IPS-20b (cell line): ENCODE data around the gene LTBP2.

Source experiments
- H3K27ac ChIP-seq: one replicate; pipeline ENCODE4 v1.5.1; 2013; ENCODE audit warnings: low read length
- H3K27me3 ChIP-seq: 2 replicates; pipeline ENCODE4 v1.6.1; 2013; ENCODE audit warnings: mild to moderate bottlenecking, low read length, inconsistent platforms; ENCODE audit not compliant: insufficient read depth
- H3K36me3 ChIP-seq: 2 replicates; pipeline ENCODE4 v1.6.1; 2013; ENCODE audit warnings: low read depth, mild to moderate bottlenecking, inconsistent platforms, low read length, moderate library complexity; ENCODE audit not compliant: insufficient read depth
- H3K4me1 ChIP-seq: 2 replicates; pipeline ENCODE4 v1.6.1; 2013; ENCODE audit warnings: mild to moderate bottlenecking, control low read depth, inconsistent platforms, low read length, moderate library complexity; ENCODE audit not compliant: insufficient read depth
- H3K4me3 ChIP-seq: 2 replicates; pipeline ENCODE4 v1.5.1; 2013; ENCODE audit warnings: mild to moderate bottlenecking, low read length, inconsistent platforms
- H3K9ac ChIP-seq: 2 replicates; pipeline ENCODE4 v1.6.1; 2013; ENCODE audit warnings: low read depth, mild to moderate bottlenecking, inconsistent platforms, low read length, moderate library complexity
- H3K9me3 ChIP-seq: 2 replicates; pipeline ENCODE4 v1.6.1; 2013; ENCODE audit warnings: mild to moderate bottlenecking, low read depth, low read length, inconsistent platforms; ENCODE audit not compliant: insufficient read depth

The LTBP2 gene

GRCh38 chr14:74504874-74505720 is 106.9 kb downstream of the LTBP2 start:
- Histone ChIP-seq H3K27me3 (no peaks in the 10 kb centered on the region), H3K36me3 (no peaks in the 10 kb centered on the region), H3K9ac (no peak overlapping the region), H3K4me1 (peaks cover 11% of the 10 kb centered on the region; the same call in 1 of the 2 replicates), H3K4me3 (no peak overlapping the region), H3K9me3 (no peaks in the 10 kb centered on the region), H3K27ac (no peak overlapping the region)

GRCh38 chr14:74504412-74504811 is 107.6 kb downstream of the LTBP2 start:
- no peak overlapping the region for H3K27ac ChIP-seq
- no peaks in the 10 kb centered on the region for H3K27me3 ChIP-seq
- no peak overlapping the region for H3K9ac ChIP-seq
- no peaks in the 10 kb centered on the region for H3K36me3 ChIP-seq
- H3K9me3 ChIP-seq: no peaks in the 10 kb centered on the region
- H3K4me1 ChIP-seq: peaks cover 11% of the 10 kb centered on the region; the same call in 1 of the 2 replicates
- H3K4me3 ChIP-seq: no peak overlapping the region

- no peak overlapping the region for H3K27ac ChIP-seq
- H3K27me3 ChIP-seq: no peaks in the 10 kb centered on the region
- no peaks in the 10 kb centered on the region for H3K36me3 ChIP-seq
- no peak overlapping the region for H3K4me3 ChIP-seq
- no peaks in the 10 kb centered on the region for H3K9me3 ChIP-seq
- peaks cover 11% of the 10 kb centered on the region; the same call in 1 of the 2 replicates for H3K4me1 ChIP-seq
- no peak overlapping the region for H3K9ac ChIP-seq
Measured at GRCh38 chr14:74503938-74504335, 108.1 kb downstream of the LTBP2 start.

- Histone ChIP-seq H3K4me1 (peaks cover 11% of the 10 kb centered on the region; the same call in 1 of the 2 replicates), H3K9me3 (no peaks in the 10 kb centered on the region), H3K4me3 (no peak overlapping the region), H3K27ac (no peak overlapping the region), H3K27me3 (no peaks in the 10 kb centered on the region), H3K9ac (no peak overlapping the region), H3K36me3 (no peaks in the 10 kb centered on the region)
Measured at GRCh38 chr14:74503291-74503937, 108.6 kb downstream of the LTBP2 start.

- Histone ChIP-seq H3K27ac (no peak overlapping the region), H3K9ac (no peak overlapping the region), H3K4me1 (peaks cover 11% of the 10 kb centered on the region; the same call in 1 of the 2 replicates), H3K4me3 (no peak overlapping the region), H3K36me3 (no peaks in the 10 kb centered on the region), H3K9me3 (no peaks in the 10 kb centered on the region), H3K27me3 (no peaks in the 10 kb centered on the region)
Measured at GRCh38 chr14:74502236-74503019, 109.6 kb downstream of the LTBP2 start.

- Histone ChIP-seq H3K9me3 (no peaks in the 10 kb centered on the region), H3K27ac (no peak overlapping the region), H3K36me3 (0 out of 2 replicates have a peak, but pooled peaks cover under 1% of the 10 kb centered on the region), H3K4me3 (no peak overlapping the region), H3K27me3 (no peaks in the 10 kb centered on the region), H3K9ac (peak overlapping the region; percentile 65; the same call in 1 of the 2 replicates), H3K4me1 (peaks cover 11% of the 10 kb centered on the region; the same call in 1 of the 2 replicates)
Measured at GRCh38 chr14:74501691-74502090, 110.3 kb downstream of the LTBP2 start.

GRCh38 chr14:74501135-74501614 is 110.9 kb downstream of the LTBP2 start:
- H3K9ac ChIP-seq: peak overlapping the region; percentile 65; the same call in 1 of the 2 replicates

GRCh38 chr14:74500417-74501134 is 111.5 kb downstream of the LTBP2 start:
- Histone ChIP-seq H3K4me3 (peak overlapping the region; percentile 36; the same call in 1 of the 2 replicates), H3K27me3 (no peaks in the 10 kb centered on the region), H3K36me3 (peaks cover 10% of the 10 kb centered on the region; the same call in 1 of the 2 replicates), H3K4me1 (peaks cover 11% of the 10 kb centered on the region; the same call in 1 of the 2 replicates), H3K27ac (peak overlapping the region; percentile 65), H3K9me3 (no peaks in the 10 kb centered on the region), H3K9ac (peak overlapping the region; percentile 65; the same call in 1 of the 2 replicates)

More at GRCh38 chr14:74501135-74501614, 110.9 kb downstream of the LTBP2 start:
- no peaks in the 10 kb centered on the region for H3K9me3 ChIP-seq
- peaks cover 11% of the 10 kb centered on the region; the same call in 1 of the 2 replicates for H3K4me1 ChIP-seq
- peak overlapping the region; percentile 65 for H3K27ac ChIP-seq
- H3K4me3 ChIP-seq: peak overlapping the region; percentile 36; the same call in 1 of the 2 replicates
- H3K27me3 ChIP-seq: no peaks in the 10 kb centered on the region
- H3K36me3 ChIP-seq: peaks cover 5% of the 10 kb centered on the region; the same call in 1 of the 2 replicates

GRCh38 chr14:74495356-74495755 is 116.7 kb downstream of the LTBP2 start:
- Histone ChIP-seq H3K4me3 (no peak overlapping the region), H3K4me1 (peaks cover 5% of the 10 kb centered on the region; the same call in 1 of the 2 replicates), H3K27me3 (peaks cover 4% of the 10 kb centered on the region; the same call in 1 of the 2 replicates), H3K9me3 (no peaks in the 10 kb centered on the region), H3K27ac (no peak overlapping the region), H3K36me3 (peaks cover 20% of the 10 kb centered on the region), H3K9ac (no peak overlapping the region; the same call in 1 of the 2 replicates)

GRCh38 chr14:74493343-74494261 is 118.4 kb downstream of the LTBP2 start, which contains the start of gene ISCA2:
Gene ISCA2, plus strand, starts transcription at chr14:74493765. Its CDS starts 10 bp downstream, at chr14:74493775.
- peaks cover 4% of the 10 kb centered on the region; the same call in 1 of the 2 replicates for H3K27me3 ChIP-seq
- H3K4me1 ChIP-seq: peaks cover 5% of the 10 kb centered on the region; the same call in 1 of the 2 replicates

More at GRCh38 chr14:74493343-74494261, 118.4 kb downstream of the LTBP2 start, which contains the start of gene ISCA2:
- Histone ChIP-seq H3K36me3 (peaks cover 20% of the 10 kb centered on the region), H3K9me3 (no peaks in the 10 kb centered on the region), H3K9ac (peak within 1 kb of the TSS; percentile 90), H3K27ac (peak within 1 kb of the TSS; percentile 90), H3K4me3 (peak within 1 kb of the TSS; percentile 90)
